ENCODE measurements around the gene ZNF414.

The ZNF414 gene

GRCh38 chr19:8539621-8540149 lies 25.7 kb upstream of the ZNF414 start:
- H2AFZ ChIP-seq (ENCODE audit: low read length): no peak overlapping the region
- H4K20me1 ChIP-seq (ENCODE audit: insufficient read depth, low read length, poor library complexity, severe bottlenecking): no peaks in the 10 kb centered on the region
- H3K9me2 ChIP-seq (replicated peaks; ENCODE audit: low read depth, low read length): no peaks in the 10 kb centered on the region
- H3K4me1 ChIP-seq (ENCODE audit: insufficient read depth, low read length, poor library complexity, severe bottlenecking): no peaks in the 10 kb centered on the region
- H3K9ac ChIP-seq (ENCODE audit: low read depth, low read length, poor library complexity, severe bottlenecking): no peak overlapping the region
- no peaks in the 10 kb centered on the region for H3F3A ChIP-seq (ENCODE audit: low read depth)
- H3K9me3 ChIP-seq (ENCODE audit: insufficient read depth, low read depth, low read length): no peaks in the 10 kb centered on the region
- no peaks in the 10 kb centered on the region for H3K27me3 ChIP-seq (ENCODE audit: insufficient read depth, low read length, poor library complexity, severe bottlenecking)
- H3K36me3 ChIP-seq (ENCODE audit: insufficient read depth, low read length): no peaks in the 10 kb centered on the region
- TF ChIP-seq CTCF (conservative IDR thresholded peaks at IDR 0.05; ENCODE audit: low read length) (no peak), EZH2phosphoT487 (IDR thresholded peaks at IDR 0.05; ENCODE audit: borderline replicate concordance) (no peak)
- H3K79me2 ChIP-seq (ENCODE audit: insufficient read depth, low read length): no peaks in the 10 kb centered on the region
- no peak overlapping the region for H3K4me3 ChIP-seq (ENCODE audit: low read length, poor library complexity, severe bottlenecking)
- no peak overlapping the region for H3K4me2 ChIP-seq (ENCODE audit: low read depth, low read length, poor library complexity, severe bottlenecking)

- no peaks in the 10 kb centered on the region for H3K9me3 ChIP-seq (ENCODE audit: insufficient read depth, low read depth, low read length)
- no peaks in the 10 kb centered on the region for H3K79me2 ChIP-seq (ENCODE audit: insufficient read depth, low read length)
- no peaks in the 10 kb centered on the region for H3K4me1 ChIP-seq (ENCODE audit: insufficient read depth, low read length, poor library complexity, severe bottlenecking)
- TF ChIP-seq EZH2phosphoT487 (IDR thresholded peaks at IDR 0.05; ENCODE audit: borderline replicate concordance) (no peak), CTCF (conservative IDR thresholded peaks at IDR 0.05; ENCODE audit: low read length) (no peak)
- no peak overlapping the region for H2AFZ ChIP-seq (ENCODE audit: low read length)
- no peak overlapping the region for H3K9ac ChIP-seq (ENCODE audit: low read depth, low read length, poor library complexity, severe bottlenecking)
- no peaks in the 10 kb centered on the region for H4K20me1 ChIP-seq (ENCODE audit: insufficient read depth, low read length, poor library complexity, severe bottlenecking)
- no peaks in the 10 kb centered on the region for H3K27me3 ChIP-seq (ENCODE audit: insufficient read depth, low read length, poor library complexity, severe bottlenecking)
- no peaks in the 10 kb centered on the region for H3F3A ChIP-seq (ENCODE audit: low read depth)
- no peaks in the 10 kb centered on the region for H3K36me3 ChIP-seq (ENCODE audit: insufficient read depth, low read length)
- H3K4me3 ChIP-seq (ENCODE audit: low read length, poor library complexity, severe bottlenecking): no peak overlapping the region
- no peak overlapping the region for H3K4me2 ChIP-seq (ENCODE audit: low read depth, low read length, poor library complexity, severe bottlenecking)
- no peaks in the 10 kb centered on the region for H3K9me2 ChIP-seq (replicated peaks; ENCODE audit: low read depth, low read length)
Measured at GRCh38 chr19:8537099-8537498, 23.1 kb upstream of the ZNF414 start.

GRCh38 chr19:8536282-8536681 lies 22.3 kb upstream of the ZNF414 start:
- TF ChIP-seq CTCF (conservative IDR thresholded peaks at IDR 0.05; ENCODE audit: low read length) (no peak), EZH2phosphoT487 (IDR thresholded peaks at IDR 0.05; ENCODE audit: borderline replicate concordance) (no peak)
- H3F3A ChIP-seq (ENCODE audit: low read depth): no peaks in the 10 kb centered on the region
- no peaks in the 10 kb centered on the region for H3K4me1 ChIP-seq (ENCODE audit: insufficient read depth, low read length, poor library complexity, severe bottlenecking)
- no peak overlapping the region for H3K9ac ChIP-seq (ENCODE audit: low read depth, low read length, poor library complexity, severe bottlenecking)
- no peaks in the 10 kb centered on the region for H3K9me2 ChIP-seq (replicated peaks; ENCODE audit: low read depth, low read length)
- no peak overlapping the region for H2AFZ ChIP-seq (ENCODE audit: low read length)
- H3K27me3 ChIP-seq (ENCODE audit: insufficient read depth, low read length, poor library complexity, severe bottlenecking): no peaks in the 10 kb centered on the region
- no peaks in the 10 kb centered on the region for H4K20me1 ChIP-seq (ENCODE audit: insufficient read depth, low read length, poor library complexity, severe bottlenecking)
- H3K36me3 ChIP-seq (ENCODE audit: insufficient read depth, low read length): no peaks in the 10 kb centered on the region
- H3K4me2 ChIP-seq (ENCODE audit: low read depth, low read length, poor library complexity, severe bottlenecking): no peak overlapping the region
- no peak overlapping the region for H3K4me3 ChIP-seq (ENCODE audit: low read length, poor library complexity, severe bottlenecking)
- no peaks in the 10 kb centered on the region for H3K9me3 ChIP-seq (ENCODE audit: insufficient read depth, low read depth, low read length)
- H3K79me2 ChIP-seq (ENCODE audit: insufficient read depth, low read length): no peaks in the 10 kb centered on the region
